Right lobe of liver (tissue), 4 donors: ENCODE measurements around the gene FBXL17.

Source experiments
- POLR2A ChIP-seq: fragments of 450-650 bp; IDR thresholded peaks from one replicate; pipeline ENCODE4 v1.6.1; 2017; ENCODE audit warnings: antibody characterized with exemption, mild to moderate bottlenecking
- TF ChIP-seq, protein P1 (sequence below), 4 donors: fragments of 200-600 bp in 3 of 4; fragments of 450-650 bp in 1 of 4; IDR thresholded peaks; one replicate each; pipeline versions ENCODE4 v1.5.1 to v1.8.0; 2016 to 2022; ENCODE audit warnings: antibody characterized with exemption in 4 of 4, mild to moderate bottlenecking in 2 of 4
- donor health status: DM: no; HTN: no; CAD: no.
- donor health status: DM: no; HTN: no; CAD: no.
- donor health status: DM: no; HTN: yes; CAD: no.

- TF ChIP-seq, protein P1, sequence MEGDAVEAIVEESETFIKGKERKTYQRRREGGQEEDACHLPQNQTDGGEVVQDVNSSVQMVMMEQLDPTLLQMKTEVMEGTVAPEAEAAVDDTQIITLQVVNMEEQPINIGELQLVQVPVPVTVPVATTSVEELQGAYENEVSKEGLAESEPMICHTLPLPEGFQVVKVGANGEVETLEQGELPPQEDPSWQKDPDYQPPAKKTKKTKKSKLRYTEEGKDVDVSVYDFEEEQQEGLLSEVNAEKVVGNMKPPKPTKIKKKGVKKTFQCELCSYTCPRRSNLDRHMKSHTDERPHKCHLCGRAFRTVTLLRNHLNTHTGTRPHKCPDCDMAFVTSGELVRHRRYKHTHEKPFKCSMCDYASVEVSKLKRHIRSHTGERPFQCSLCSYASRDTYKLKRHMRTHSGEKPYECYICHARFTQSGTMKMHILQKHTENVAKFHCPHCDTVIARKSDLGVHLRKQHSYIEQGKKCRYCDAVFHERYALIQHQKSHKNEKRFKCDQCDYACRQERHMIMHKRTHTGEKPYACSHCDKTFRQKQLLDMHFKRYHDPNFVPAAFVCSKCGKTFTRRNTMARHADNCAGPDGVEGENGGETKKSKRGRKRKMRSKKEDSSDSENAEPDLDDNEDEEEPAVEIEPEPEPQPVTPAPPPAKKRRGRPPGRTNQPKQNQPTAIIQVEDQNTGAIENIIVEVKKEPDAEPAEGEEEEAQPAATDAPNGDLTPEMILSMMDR (IDR thresholded peaks at IDR 0.05): no peak
- no peak for TF ChIP-seq POLR2A
Measured at GRCh38 chr5:108249785-108250426, 132.0 kb downstream of the FBXL17 start.
